Peyer's patch (tissue), 4 donors: ENCODE measurements around the gene HCN2.

Experiments
- CTCF ChIP-seq, 6 experiments: fragments of 450-650 bp in 4 of 6; fragments of 200-600 bp in 2 of 6; sonication (generic) in 1 of 6; IDR thresholded peaks; one replicate each; pipeline ENCODE4 v1.5.1; 2017 to 2019; ENCODE audit warnings: antibody characterized with exemption in 6 of 6, mild to moderate bottlenecking in 3 of 6, moderate library complexity in 1 of 6
- POLR2A ChIP-seq, 2 donors: fragments of 450-650 bp; IDR thresholded peaks; one replicate each; pipeline ENCODE4 v1.5.1; 2017; ENCODE audit warnings: antibody characterized with exemption in 2 of 2, mild to moderate bottlenecking in 2 of 2, moderate library complexity in 2 of 2

- no peak for TF ChIP-seq CTCF (IDR thresholded peaks at IDR 0.05)
- no peak for TF ChIP-seq POLR2A (IDR thresholded peaks at IDR 0.05)
These were observed 3.8 kb downstream of the HCN2 start for GRCh38 chr19:593505-593904.
